ENCODE data around the gene AUTS2.

AUTS2 gene

DNA sequence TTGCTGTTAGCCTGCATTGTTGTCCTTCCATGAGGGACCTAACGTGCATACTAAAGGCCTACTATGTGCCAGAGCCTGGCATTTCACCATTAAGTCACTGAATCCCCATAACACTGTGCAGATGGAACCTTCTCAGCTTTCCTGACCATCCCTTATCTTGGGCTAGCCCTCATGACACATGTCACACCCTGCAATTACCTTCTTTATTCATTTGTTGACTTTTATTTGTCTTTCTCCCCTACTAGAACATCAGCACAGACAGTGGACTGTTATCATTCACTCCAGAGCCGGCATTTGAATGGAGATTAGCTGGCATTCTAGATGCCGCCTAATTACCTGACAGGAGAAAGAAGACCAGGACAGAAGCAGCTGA, 1062.5 kb downstream of the AUTS2 start:
- no peak for DNase-seq

GRCh38 chr7:70663680-70664079, 1065.4 kb downstream of the AUTS2 start:
- no peak for DNase-seq

- DNase-seq = no peak
Observed at GRCh38 chr7:70665997-70666396, 1067.7 kb downstream of the AUTS2 start.

DNA sequence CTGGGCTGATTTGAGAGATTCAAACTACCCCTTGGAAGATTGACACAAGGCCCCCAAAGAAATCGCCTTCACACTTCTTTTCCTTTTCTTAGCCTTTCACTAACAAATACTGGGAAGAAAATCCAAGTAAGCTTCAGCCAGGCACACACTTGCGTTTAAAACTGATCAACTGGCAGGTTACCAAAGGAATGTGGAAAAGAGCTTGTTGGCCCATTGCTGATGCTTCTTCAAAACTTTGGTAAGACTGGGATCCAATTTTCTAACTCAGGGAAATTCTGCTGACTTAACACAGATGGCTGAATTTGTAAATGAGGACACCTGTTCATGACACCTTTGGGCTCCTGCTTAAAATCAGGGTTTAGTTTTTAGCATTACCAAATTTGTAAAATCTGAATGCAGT, 1069.1 kb downstream of the AUTS2 start:
- DNase-seq = no peak

GRCh38 chr7:70668606-70669358, 1070.5 kb downstream of the AUTS2 start:
- no peak for DNase-seq

- no peak for DNase-seq
Observed at GRCh38 chr7:70669854-70670253, 1071.6 kb downstream of the AUTS2 start.

DNA sequence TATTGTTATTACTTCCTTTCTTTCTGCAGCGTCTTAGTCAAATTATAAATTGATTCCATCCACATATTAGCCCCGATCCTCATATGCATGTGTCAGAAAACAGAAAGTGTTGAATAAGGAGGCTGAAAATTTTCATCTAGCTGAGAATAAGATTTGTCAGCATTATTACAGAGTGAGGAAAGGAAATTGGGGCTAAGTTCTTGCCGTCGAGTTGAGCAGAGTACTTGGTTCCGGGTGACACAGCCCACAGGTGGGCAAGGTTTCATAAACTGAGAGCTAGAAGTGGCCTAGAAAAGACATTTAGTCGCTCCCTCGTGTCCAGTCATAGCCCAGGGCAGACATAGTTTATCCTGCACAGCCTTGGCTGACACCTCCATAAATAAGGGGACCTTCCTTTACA, 1072.0 kb downstream of the AUTS2 start:
- DNase-seq = no peak

DNA sequence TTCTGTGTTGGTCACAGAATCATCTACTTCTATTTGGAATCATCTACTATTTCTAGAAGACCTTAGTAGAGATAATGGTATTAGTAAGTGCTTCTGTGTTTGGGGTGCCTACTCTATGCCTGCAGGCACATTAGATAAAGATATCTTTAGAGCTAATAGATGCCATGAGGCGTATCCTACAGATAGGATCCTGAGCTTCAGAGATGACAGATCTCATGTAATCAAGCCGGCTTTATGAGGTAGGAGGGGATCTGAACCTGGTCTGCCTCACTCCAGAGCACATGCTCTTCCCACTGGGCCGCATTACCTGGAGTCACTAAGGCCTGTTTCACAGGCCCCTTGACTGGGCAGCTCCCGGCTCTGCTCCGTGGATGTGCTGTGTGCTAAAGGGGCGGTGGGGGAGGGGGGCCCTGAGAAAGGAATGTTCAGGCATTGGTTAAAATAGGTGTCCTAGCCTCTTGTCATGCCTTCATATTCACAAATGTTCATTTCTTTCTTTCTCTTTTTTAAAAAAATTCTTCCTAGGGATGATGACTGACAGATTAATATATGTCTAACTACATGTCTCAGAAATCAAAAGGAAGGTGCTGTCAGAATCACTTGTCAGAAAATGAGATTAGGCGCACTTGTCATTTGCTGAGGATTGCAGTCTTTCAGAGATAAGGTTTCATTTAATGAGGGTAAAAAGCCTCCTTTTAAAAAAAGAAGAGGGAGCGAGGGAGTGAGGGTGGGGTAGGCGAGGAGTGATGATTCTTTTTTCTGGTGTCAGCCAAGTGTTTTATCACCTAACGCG, 1075.7 kb downstream of the AUTS2 start:
- DNase-seq = no peak

GRCh38 chr7:70674571-70675010, 1076.3 kb downstream of the AUTS2 start:
- DNase-seq = no peak

DNA sequence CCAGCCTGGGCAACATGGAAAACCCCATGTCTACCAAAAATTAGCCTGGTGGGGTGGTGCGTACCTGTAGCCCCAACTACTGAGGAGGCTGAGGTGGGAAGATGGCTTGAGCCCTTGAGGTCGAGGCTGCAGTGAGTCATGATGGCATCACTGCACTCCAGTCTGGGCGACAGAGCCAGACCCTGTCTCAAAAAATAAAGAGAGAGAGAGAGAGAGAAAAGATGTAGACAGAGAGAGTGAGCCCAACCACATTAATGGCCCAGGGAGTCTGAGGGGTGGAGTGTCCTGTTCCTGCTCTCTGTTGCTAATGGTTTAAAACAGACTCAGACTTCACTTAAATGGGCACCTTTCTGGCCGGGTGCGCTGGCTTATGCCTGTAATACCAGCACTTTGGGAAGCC, 1078.0 kb downstream of the AUTS2 start:
- DNase-seq = no peak

- no peak for DNase-seq
Observed at GRCh38 chr7:70678621-70679251, 1080.5 kb downstream of the AUTS2 start.

DNA sequence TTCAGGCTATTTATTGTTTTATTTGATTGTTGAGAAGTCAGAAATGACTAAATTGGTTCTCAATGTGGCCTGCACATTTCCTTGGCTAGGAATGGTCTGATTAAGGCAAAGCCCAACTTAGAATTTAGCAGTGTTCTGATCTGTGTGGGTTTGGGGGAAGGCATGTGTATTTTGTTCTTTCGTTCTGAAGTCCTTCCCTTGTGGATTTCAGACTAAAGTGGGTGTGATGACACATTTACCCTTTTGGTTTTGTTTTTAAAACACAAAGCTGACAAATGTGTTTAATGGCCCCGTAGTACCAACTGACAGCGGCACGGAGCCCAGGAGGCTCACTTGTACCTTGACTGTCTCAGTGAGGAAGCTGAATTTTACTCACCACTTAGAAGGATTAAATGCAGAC, 1081.4 kb downstream of the AUTS2 start:
- DNase-seq = no peak

DNA sequence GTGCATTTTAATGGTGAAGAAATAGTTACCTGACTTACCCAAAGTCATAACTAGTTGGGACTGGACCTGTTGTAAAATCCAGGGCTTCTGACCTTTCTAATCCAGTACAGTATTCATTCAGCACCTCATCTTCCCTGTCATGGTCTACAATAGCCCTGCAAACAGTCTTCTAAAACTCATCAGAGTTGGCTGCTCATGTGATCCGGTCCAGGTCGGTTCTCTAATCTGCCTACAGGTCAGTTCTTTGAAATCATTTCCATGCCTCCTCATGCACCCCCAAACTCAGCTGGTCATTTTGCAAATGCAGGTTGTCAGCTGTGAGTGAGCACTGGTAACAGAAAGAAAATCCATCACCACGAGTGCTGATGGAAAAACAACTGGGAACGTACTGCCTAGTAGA, 1082.0 kb downstream of the AUTS2 start:
- no peak for DNase-seq

DNA sequence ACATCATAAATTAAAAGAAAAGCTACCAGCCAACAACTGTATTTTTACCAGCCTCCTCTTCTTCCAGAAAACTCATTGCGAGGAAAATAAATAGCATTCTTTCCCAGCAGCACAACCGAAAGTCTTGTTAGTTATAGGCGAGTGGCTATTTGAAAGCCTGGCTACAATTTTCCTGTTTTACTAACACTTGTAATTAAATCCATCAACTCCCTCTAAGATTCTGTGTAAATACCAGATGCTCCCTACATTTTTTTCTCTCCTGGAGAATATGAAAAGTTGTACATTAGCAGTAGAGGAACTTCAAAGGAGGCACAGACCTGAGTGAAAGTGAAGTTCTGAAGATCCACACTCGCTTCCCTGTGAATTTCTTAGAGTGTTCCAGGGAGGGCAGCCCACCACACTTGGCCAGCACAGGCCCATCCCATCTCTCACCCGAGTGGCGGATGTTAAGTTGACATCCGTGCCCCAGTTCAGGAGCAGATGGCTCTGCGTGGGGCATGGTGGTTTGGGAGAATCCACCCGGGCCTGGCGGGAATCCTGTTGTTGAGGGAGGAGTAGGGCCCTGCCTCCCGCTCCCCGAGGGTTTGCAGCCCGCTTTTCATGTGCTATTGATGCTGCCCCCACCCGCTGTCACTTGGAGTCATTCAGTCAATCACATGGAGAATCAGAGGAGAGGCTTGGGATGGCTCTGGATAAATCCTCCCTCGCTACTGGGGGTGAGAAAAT, 1082.6 kb downstream of the AUTS2 start:
- DNase-seq = no peak

DNA sequence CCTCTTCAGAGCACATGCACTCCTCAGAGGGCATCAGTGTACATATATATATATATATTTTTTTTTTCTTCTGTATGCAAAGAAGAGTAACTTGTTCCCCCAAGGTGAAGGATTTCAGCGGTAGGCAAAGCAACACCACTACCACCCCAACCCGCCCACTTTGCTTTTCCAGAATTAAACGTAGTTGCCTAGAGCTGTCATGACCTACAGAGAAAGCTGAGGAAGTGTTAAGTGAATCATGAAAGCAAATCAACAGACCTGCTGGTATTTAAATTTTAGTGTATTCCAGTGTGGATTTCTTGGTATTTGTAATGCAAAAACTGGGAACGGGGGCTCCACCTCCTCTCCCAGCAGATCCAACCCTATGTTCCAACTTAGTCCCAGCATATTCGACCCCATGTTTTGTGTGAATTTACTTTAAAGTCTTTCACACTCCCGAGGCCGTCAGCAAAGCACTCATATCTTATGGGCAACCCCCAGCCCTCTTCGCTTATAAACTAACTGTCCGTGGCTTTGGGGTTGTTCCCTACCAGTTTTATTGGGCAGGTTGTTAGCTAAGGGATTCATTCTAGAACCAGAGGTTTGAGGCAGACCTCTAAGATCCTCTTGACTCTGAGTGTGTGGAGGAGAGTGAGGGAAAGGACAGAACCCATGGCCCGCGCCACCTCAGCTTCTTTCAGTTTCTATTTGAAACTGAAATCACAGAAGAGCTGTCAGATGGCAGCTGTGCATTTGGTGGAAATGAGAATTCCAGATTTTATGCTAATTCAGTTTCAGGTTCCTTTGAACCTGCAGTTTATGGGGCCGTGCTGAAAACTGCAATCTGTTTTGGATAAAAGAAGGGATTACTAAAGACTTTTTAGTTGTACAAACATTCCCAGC, 1083.4 kb downstream of the AUTS2 start:
- DNase-seq = peak; percentile 31

- no peak for DNase-seq
Observed at GRCh38 chr7:70684173-70684572, 1085.9 kb downstream of the AUTS2 start.

DNA sequence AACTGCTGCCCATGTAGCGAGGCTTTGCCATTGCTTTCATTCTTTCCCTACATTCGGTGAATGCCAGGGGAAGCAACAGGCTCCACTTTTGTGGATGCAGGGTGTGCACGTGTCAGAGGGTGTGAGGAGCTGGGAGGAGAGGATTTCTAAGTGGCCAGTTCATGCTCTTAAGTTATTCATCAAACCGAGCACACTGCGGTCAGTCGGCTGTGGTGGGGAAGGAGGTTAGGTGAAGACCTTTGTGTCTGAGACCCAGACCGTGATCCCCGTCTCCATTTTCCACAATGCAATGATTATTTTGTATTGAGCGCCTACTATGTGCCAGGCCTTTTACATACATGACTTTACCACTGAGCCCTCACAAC, 1095.0 kb downstream of the AUTS2 start:
- no peak for DNase-seq

- peak; percentile 25 to 33 for DNase-seq
Observed at GRCh38 chr7:70693686-70694433, 1095.6 kb downstream of the AUTS2 start.

DNA sequence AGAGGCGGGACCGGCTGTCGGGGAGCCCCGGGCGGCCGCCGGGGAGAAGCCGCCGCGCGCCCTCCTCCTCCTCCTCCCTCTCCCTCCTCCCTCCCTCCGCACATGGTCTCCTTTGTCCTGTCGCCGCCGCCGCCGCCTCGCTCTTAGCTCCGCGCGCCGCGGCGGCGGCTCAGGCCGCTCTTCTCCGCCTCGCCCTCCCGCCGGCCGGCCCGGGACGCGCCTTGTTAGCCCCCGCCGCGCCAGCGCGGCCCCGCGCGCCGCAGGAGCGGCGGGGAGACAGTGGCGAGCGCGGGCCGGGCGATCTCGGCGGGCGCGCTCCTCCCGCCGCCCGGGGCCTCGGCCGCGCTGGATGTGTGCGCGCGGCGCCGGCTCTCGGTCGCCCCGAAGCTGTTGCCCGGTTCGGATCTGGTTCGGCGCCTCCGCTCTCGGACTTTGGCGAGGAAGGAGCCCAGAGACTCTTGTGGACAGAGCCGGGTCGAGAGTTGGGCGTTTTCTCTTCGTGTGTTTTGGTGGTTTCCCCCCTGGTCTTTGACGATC, 1096.2 kb downstream of the AUTS2 start:
- DNase-seq = peak in 1 of 2 experiments; percentile 9

- no peak for DNase-seq
Observed at GRCh38 chr7:70694971-70695794, 1096.9 kb downstream of the AUTS2 start.

- DNase-seq = no peak
Observed at GRCh38 chr7:70695795-70696083, 1097.5 kb downstream of the AUTS2 start.

Data from activated CD4-positive, alpha-beta T cell treated with anti-CD3 and anti-CD28 coated beads, Interleukin-2, amount 50 U/mL, for 48 hours (primary cell).